NCI-H748 (cell line): Measurements from ENCODE around the gene GPC6.
"Not testable (repeated sequence)": the region's sequence is repeated elsewhere in the genome, so short reads cannot be mapped to it uniquely, and the experiment has no call there.

Experiments
- DNase-seq: peaks from one replicate; lab custom pipeline; 2025; ENCODE audit not compliant: unreplicated experiment; lab: John Stamatoyannopoulos, UW

GPC6 gene

DNA sequence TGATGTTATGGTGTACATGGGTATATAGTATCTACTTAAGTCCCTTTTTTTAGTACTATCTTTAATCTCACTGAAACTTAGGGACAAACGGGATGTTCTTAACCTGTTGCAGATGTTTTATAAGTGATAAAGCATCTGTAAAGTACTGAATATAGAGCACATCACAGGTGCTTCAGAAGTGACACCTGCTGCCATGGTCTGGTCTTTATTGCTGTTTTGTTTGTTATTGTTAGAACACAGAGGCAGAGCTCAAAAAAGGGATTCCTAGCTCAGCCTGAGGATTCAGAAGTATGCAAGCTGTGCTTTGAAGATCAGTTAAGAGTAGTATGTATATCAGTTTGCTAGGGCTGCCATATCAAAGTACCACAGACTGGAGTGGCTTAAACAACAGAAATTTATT, 1033.4 kb downstream of the GPC6 start:
- DNase-seq = no peak

DNA sequence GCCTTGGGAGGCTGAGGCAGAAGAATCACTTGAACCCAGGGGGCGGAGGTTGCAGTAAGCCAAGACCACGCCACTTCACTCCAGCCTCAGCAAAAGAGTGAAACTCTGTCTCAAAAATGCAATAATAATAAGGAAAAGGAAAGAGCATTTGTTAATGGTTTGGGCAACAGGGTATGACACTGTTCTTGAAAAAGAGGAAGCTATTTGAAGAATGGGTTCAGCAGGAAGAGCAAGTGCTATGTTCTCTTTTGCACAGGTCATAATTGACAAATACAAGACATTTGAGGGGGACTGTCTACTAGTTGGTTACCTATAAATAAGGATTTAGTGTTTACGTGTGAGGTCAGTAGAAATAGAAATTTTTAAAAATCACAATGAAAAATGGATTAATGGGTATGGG, 1034.6 kb downstream of the GPC6 start:
- no peak for DNase-seq

DNA sequence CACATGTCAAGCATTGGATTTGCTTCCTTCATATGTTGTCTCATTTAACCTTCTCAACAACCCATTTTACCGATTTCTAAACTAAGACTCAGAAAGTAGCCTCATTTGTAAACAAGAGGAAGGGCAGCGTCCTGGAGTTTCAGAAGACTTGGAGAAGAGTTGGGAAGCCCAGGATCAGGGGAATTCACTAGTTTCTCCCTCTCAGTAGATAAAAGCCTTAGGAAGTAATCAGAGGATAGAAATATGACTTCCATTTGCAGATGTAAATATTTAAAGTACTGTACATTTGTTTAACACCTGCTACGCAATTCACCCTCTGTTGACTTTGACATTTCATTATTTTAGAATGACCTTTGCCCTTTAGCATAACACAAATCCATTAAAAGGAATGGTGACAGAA, 1036.4 kb downstream of the GPC6 start:
- DNase-seq = peak; percentile 43

- DNase-seq = peak; percentile 32
Observed at GRCh38 chr13:94267581-94268366, 1041.2 kb downstream of the GPC6 start.

GRCh38 chr13:94268661-94269060, 1042.1 kb downstream of the GPC6 start:
- no peak for DNase-seq

GRCh38 chr13:94269557-94269956, 1043.0 kb downstream of the GPC6 start:
- DNase-seq = peak; percentile 16

- DNase-seq = no peak
Observed at GRCh38 chr13:94270556-94270955, 1043.9 kb downstream of the GPC6 start.

DNA sequence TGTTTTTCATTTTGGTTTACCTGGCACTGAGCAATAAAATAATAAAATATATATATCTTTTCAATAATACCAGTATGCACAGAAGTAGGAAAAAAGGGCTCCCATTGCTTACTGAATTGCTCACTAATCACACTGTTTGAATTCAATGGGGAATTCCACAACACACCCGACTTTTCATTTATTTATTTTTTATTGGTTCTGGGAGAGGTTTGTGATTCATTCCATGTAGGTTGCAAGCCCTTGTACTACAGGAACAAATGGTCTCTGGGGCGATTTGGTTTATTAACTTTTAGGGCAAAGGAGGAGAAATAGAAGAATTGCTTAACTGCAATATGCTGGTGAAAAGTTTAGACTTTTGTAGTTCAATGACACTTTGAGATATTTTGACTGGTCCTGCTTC, 1045.4 kb downstream of the GPC6 start:
- DNase-seq = no peak

DNA sequence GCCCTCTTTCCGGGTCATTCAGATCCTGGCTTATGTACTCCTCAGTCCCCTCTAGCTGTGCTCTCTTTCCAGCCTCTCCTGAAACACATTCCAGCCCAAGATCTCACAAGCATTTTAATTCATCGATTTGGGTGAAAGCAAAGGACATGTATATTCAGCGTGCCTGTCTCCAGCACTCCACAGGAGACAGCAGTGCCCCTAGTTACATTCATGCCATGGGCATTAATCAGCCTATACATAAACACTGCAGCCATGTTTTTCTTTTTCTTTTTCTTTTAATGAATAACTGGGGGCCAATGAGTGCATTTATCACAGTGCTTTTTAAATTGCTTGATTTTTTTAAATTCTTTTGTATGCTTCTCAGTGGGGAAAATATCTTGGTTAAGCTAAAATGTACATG, 1053.7 kb downstream of the GPC6 start:
- no peak for DNase-seq

- DNase-seq = no peak
Observed at GRCh38 chr13:94280845-94281244, 1054.2 kb downstream of the GPC6 start.

- no peak for DNase-seq
Observed at GRCh38 chr13:94286581-94286980, 1060.0 kb downstream of the GPC6 start.

DNA sequence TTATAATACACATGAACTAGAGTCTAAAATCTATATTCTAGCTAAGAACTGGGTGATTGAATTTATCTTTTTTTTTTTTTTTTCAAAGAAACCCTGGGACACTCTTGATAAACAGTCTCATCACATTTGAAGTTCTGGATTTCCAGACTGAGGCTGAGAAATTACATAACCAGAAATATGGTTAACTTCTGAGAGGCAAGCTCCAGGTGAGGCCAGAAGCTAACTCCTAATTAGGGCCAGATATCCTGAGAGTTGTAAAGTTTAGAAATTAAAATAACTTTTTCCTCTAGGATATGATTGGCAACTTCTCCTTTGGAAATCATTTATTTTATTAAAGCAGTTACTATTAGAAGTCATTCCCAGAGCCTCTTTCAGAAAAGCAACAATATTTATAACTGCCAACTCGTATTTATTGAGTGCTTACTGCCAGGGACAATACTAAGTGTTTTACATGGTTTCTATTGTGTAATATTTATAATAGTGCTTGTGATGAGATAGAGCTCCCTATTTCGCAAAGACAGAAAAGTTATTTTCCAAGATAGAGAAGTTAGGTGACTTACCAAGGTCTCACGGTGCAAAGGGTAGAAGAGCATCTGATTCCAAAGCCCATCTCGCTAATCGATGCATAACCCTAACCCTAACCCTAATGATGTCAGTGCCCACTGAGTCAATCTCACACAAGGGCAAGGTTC, 1065.2 kb downstream of the GPC6 start:
- no peak for DNase-seq

GRCh38 chr13:94292323-94292640, 1065.7 kb downstream of the GPC6 start:
- DNase-seq = no peak

- no peak for DNase-seq
Observed at GRCh38 chr13:94296471-94296870, 1069.9 kb downstream of the GPC6 start.

GRCh38 chr13:94298346-94298745, 1071.7 kb downstream of the GPC6 start:
- DNase-seq = no peak

DNA sequence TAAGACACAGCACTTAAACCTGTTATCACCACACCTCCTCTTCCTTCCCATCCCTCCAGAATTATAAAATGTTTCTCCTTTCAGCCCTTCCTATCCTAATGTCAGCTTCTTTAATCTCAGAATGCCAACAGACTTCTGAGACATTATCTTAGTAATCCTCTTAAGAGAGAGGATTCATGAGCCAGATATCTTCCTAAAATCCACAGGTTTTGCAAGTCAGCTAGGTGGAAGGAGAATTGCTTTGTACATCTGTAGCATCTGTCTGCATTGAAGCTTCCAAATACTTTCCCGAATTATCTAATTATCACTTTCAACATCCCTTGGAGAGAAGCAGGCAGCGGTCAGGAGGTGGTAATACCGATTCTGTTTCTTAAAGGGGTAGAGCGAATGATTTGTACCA, 1073.8 kb downstream of the GPC6 start:
- no peak for DNase-seq

GRCh38 chr13:94301487-94301886, 1074.9 kb downstream of the GPC6 start:
- no peak for DNase-seq

- not testable (repeated sequence) for DNase-seq
Observed at GRCh38 chr13:94302847-94303565, 1076.4 kb downstream of the GPC6 start.

GRCh38 chr13:94303644-94304174, 1077.1 kb downstream of the GPC6 start:
- DNase-seq = no peak

DNA sequence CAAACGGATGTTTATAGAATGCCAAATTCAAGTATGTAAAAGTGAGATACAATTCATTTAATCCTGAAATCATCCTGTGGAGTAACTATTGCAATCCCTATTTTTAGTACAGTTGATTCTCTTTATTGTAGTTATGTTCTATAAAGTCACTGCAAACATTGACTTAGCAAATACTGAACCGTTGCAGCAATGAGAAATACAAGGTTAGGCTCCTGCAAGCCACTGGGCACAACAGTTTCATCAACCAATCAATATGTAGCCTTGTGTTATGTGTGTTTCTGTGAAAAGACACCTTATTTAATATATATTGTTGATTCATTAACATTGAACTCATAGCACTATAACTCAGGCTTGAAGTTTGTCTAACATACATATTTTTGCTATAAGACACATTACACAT, 1078.4 kb downstream of the GPC6 start:
- no peak for DNase-seq

DNA sequence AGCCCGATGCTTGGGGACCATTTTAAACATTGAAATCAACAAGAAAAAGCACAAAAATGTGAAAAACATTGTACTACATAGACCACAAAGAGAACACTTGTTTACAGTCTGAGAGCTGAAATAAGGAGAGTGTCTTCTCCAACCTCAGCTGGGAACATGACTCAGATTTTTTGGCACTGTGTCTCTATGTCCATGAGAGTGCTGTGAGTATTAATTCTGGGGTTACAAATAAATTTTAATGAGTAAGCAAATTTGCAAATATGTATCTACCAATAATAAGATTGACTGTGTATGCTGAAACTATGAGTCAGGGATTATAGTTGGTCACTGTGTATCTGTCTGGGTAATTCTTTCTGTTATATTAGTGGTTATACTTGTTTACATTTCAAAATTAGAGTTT, 1078.9 kb downstream of the GPC6 start:
- no peak for DNase-seq

- DNase-seq = no peak
Observed at GRCh38 chr13:94305934-94306333, 1079.3 kb downstream of the GPC6 start.
